ENCODE results near the gene CEBPG. TPM values are rescaled to one million over a fixed set of nuclear protein-coding genes. Genes with fewer than 3 reads are reported as not detected.
A peak's percentile ranks its signal among the peaks of the same experiment; 100 is the strongest.

CEBPG gene
- total and polyA plus RNA-seq, 9 of the 15 experiments (the other 6 are each of a cell fraction or from before 2014, with no cell fraction given), result 9.5 to 34.9 (median 30.9) TPM

GRCh38 chr19:33430674-33431277 lies 57.3 kb downstream of the CEBPG start (continued):
- TF ChIP-seq REST (IDR thresholded peaks at IDR 0.05; ENCODE audit: borderline replicate concordance) (peak; percentile 80), REST (CRISPR knock-in tag; IDR thresholded peaks at IDR 0.05; ENCODE audit: low read depth) (no peak), KDM5B (IDR thresholded peaks at IDR 0.05; ENCODE audit: insufficient replicate concordance, low read depth, low read length) (no peak), MYC (IDR thresholded peaks at IDR 0.05; ENCODE audit: low read depth, low read length) (0 out of 2 replicates have a peak, but pooled peaks have one; percentile 16), MYC (CRISPR knock-in tag; IDR thresholded peaks at IDR 0.05; ENCODE audit: borderline replicate concordance, low read depth) (no peak), GABPB1 (CRISPR knock-in tag; IDR thresholded peaks at IDR 0.05) (0 out of 2 replicates have a peak, but pooled peaks have one; percentile 23)
- TF ChIP-seq, protein P1, sequence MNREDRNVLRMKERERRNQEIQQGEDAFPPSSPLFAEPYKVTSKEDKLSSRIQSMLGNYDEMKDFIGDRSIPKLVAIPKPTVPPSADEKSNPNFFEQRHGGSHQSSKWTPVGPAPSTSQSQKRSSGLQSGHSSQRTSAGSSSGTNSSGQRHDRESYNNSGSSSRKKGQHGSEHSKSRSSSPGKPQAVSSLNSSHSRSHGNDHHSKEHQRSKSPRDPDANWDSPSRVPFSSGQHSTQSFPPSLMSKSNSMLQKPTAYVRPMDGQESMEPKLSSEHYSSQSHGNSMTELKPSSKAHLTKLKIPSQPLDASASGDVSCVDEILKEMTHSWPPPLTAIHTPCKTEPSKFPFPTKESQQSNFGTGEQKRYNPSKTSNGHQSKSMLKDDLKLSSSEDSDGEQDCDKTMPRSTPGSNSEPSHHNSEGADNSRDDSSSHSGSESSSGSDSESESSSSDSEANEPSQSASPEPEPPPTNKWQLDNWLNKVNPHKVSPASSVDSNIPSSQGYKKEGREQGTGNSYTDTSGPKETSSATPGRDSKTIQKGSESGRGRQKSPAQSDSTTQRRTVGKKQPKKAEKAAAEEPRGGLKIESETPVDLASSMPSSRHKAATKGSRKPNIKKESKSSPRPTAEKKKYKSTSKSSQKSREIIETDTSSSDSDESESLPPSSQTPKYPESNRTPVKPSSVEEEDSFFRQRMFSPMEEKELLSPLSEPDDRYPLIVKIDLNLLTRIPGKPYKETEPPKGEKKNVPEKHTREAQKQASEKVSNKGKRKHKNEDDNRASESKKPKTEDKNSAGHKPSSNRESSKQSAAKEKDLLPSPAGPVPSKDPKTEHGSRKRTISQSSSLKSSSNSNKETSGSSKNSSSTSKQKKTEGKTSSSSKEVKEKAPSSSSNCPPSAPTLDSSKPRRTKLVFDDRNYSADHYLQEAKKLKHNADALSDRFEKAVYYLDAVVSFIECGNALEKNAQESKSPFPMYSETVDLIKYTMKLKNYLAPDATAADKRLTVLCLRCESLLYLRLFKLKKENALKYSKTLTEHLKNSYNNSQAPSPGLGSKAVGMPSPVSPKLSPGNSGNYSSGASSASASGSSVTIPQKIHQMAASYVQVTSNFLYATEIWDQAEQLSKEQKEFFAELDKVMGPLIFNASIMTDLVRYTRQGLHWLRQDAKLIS (CRISPR knock-in tag; IDR thresholded peaks at IDR 0.05), result 0 out of 2 replicates have a peak, but pooled peaks have one; percentile 21
- TF ChIP-seq, protein P2, sequence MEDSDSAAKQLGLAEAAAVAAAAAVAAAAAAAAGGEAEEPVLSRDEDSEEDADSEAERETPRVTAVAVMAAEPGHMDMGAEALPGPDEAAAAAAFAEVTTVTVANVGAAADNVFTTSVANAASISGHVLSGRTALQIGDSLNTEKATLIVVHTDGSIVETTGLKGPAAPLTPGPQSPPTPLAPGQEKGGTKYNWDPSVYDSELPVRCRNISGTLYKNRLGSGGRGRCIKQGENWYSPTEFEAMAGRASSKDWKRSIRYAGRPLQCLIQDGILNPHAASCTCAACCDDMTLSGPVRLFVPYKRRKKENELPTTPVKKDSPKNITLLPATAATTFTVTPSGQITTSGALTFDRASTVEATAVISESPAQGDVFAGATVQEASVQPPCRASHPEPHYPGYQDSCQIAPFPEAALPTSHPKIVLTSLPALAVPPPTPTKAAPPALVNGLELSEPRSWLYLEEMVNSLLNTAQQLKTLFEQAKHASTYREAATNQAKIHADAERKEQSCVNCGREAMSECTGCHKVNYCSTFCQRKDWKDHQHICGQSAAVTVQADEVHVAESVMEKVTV (CRISPR knock-in tag; IDR thresholded peaks at IDR 0.05), result peak; percentile 36; the same call in 1 of the 2 replicates

All from K562 (cell line).